ENCODE results near the gene ANKMY2. TPM values are rescaled to one million over a fixed set of nuclear protein-coding genes. Genes with fewer than 3 reads are reported as not detected.

ANKMY2 gene
- total RNA-seq, 1 donor from 2014 or later: 13.9 TPM

GRCh38 chr7:16616542-16616941 is 29.0 kb downstream of the ANKMY2 start:
- TF ChIP-seq CTCF (IDR thresholded peaks at IDR 0.05): no peak
- Histone ChIP-seq H3K4me3 (no peak overlapping the region), H3K9me3 (no peaks in the 10 kb centered on the region), H3K36me3 (peaks cover 59% of the 10 kb centered on the region), H3K4me1 (no peaks in the 10 kb centered on the region), H3K27me3 (ENCODE audit: low read depth) (no peaks in the 10 kb centered on the region), H3K27ac (no peak overlapping the region)
- DNase-seq (peak; percentile 45), ATAC-seq (no peak)
- intact Hi-C loops (cut with DNase I): no loop called here

- intact Hi-C loops (cut with DNase I): no loop called here
These were observed 29.4 kb downstream of the ANKMY2 start for GRCh38 chr7:16616122-16616521.

GRCh38 chr7:16615228-16615627 is 30.3 kb downstream of the ANKMY2 start:
- intact Hi-C loops (cut with DNase I): no loop called here
- no peaks in the 10 kb centered on the region for H3K4me1 ChIP-seq
- ATAC-seq (no peak), DNase-seq (no peak)
- peaks cover 64% of the 10 kb centered on the region for H3K36me3 ChIP-seq
- H3K4me3 ChIP-seq: no peak overlapping the region
- no peak for TF ChIP-seq CTCF (IDR thresholded peaks at IDR 0.05)
- H3K27ac ChIP-seq: no peak overlapping the region
- H3K9me3 ChIP-seq: no peaks in the 10 kb centered on the region
- H3K27me3 ChIP-seq (ENCODE audit: low read depth): no peaks in the 10 kb centered on the region

More at GRCh38 chr7:16616122-16616521, 29.4 kb downstream of the ANKMY2 start:
- DNase-seq (no peak), ATAC-seq (no peak)
- Histone ChIP-seq H3K9me3 (no peaks in the 10 kb centered on the region), H3K27me3 (ENCODE audit: low read depth) (no peaks in the 10 kb centered on the region), H3K27ac (no peak overlapping the region), H3K4me1 (no peaks in the 10 kb centered on the region), H3K4me3 (no peak overlapping the region), H3K36me3 (peaks cover 57% of the 10 kb centered on the region)
- TF ChIP-seq CTCF (IDR thresholded peaks at IDR 0.05): no peak

GRCh38 chr7:16611711-16612110 is 33.8 kb downstream of the ANKMY2 start:
- Histone ChIP-seq H3K36me3 (peaks cover 57% of the 10 kb centered on the region), H3K27ac (no peak overlapping the region), H3K4me1 (no peaks in the 10 kb centered on the region), H3K9me3 (no peaks in the 10 kb centered on the region), H3K27me3 (ENCODE audit: low read depth) (no peaks in the 10 kb centered on the region), H3K4me3 (no peak overlapping the region)
- ATAC-seq (no peak), DNase-seq (no peak)
- intact Hi-C loops (cut with DNase I): no loop called here
- no peak for TF ChIP-seq CTCF (IDR thresholded peaks at IDR 0.05)

- H3K27ac ChIP-seq: no peak overlapping the region
- H3K36me3 ChIP-seq: peaks cover 48% of the 10 kb centered on the region
- DNase-seq: no peak
- TF ChIP-seq CTCF (IDR thresholded peaks at IDR 0.05): no peak
- no peaks in the 10 kb centered on the region for H3K27me3 ChIP-seq (ENCODE audit: low read depth)
- no peak overlapping the region for H3K4me3 ChIP-seq
- ATAC-seq: peak; percentile 67 to 70
- intact Hi-C loops (cut with DNase I): no loop called here
- no peaks in the 10 kb centered on the region for H3K4me1 ChIP-seq
- H3K9me3 ChIP-seq: no peaks in the 10 kb centered on the region
These were observed 35.6 kb downstream of the ANKMY2 start for GRCh38 chr7:16609842-16610450.
